AG09309 (cell line): ENCODE results near the gene CBLIF.
"Not testable (repeated sequence)": the region's sequence is repeated elsewhere in the genome, so short reads cannot be mapped to it uniquely, and the experiment has no call there.

Source experiments
- DNase-seq: peaks from one replicate; pipeline ENCODE4 v3.0.0-alpha.2; 2010; ENCODE audit warnings: low read depth
- H3K4me3 ChIP-seq: 2 replicates; pipeline ENCODE4 v1.5.1; 2011; ENCODE audit warnings: mild to moderate bottlenecking, low read depth, low read length, moderate library complexity; ENCODE audit not compliant: control insufficient read depth
- CTCF ChIP-seq: IDR thresholded peaks from 2 replicates; pipeline ENCODE4 v1.5.1; 2011; ENCODE audit warnings: mild to moderate bottlenecking, low read depth, low read length, inconsistent platforms; ENCODE audit not compliant: insufficient read depth, control insufficient read depth; ENCODE audit errors: missing control alignments

CBLIF gene

DNA sequence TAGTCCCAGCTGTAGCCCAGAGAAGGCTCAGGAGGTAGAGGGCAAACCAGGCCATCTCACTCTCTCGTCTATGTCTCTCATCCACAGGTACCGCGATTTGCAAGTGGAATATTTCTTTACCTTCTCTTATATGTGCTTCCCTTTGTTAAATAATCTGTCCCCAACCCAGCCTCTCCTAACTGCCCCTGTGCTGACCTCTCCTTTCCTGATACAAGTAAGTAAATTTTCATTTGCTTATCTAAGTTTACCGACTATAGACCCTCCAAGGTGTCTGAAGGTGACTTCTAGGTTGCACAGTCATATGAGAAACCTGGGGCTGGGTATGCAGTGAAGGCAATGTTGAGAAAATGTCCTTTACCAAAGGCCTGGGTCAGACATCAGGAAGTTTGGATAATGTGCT, at the start of gene CBLIF:
TSS of gene CBLIF (minus strand) at position 101 of the 400 bp plus-strand sequence. CDS start at position 55, 46 bp downstream.
- no peak for DNase-seq
- TF ChIP-seq CTCF = no peak
- H3K4me3 ChIP-seq = no peak within 1 kb of the TSS

- no peak for DNase-seq
- no peak for TF ChIP-seq CTCF
- H3K4me3 ChIP-seq = no peak overlapping the region
Measured at GRCh38 chr11:59894616-59895015, 49.3 kb upstream of the CBLIF start.

DNA sequence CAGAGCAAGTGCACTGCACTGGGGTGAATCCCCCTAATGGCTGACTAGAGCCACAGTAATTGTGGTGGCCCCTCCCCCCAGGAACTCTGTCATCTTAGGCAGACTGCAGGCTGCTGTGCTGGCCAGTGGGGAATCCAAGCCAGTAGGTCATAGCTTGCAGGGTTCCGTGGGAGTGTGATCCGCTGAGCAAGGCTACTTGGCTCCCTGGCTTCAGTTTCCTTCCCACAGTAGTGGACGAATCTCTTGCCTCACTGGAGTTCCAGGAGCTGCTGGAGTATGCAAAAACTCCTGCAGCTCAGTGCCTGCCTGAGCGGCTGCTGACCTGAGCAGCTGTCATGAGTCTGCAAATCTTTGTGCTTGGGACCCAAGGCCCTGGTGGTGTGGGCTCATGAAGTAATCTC, 46.5 kb upstream of the CBLIF start:
- no peak for DNase-seq
- H3K4me3 ChIP-seq = no peak overlapping the region
- TF ChIP-seq CTCF = no peak

DNA sequence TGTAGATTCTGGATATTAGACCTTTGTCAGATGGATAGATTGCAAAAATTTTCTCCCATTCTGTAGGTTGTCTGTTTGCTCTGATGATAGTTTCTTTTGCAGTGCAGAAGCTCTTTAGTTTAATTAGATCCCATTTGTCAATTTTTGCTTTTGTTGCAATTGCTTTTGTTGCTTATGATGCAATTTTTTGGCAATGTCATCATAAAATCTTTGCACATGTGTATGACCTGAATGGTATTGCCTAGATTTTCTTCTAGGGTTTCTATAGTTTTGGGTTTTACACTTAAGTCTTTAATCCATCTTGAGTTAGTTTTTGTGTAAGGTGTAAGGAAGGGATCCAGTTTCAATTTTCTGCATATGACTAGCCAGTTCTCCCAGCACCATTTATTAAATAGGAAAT, 41.9 kb upstream of the CBLIF start:
- DNase-seq = not testable (repeated sequence)

DNA sequence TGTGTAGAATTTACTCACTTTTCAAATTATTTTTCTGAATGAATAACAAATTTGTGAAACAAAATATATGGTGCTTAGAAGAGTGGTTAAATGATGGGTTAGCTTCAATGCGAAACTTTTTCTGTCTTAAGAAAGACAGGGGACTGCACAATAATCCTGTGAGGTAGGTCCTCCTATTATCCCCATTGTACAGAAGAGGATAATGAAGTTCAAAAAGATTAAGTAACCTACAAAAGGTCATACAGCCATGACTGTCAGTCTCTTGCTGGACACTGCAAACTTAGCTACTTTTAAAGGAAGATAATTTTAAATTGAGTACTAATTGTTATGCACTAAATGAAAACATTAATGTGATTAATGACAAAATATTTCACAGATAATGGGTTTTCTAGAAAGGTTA, 38.3 kb upstream of the CBLIF start:
- no peak for DNase-seq
- no peak overlapping the region for H3K4me3 ChIP-seq
- no peak for TF ChIP-seq CTCF

More for the DNA sequence above, 41.9 kb upstream of the CBLIF start:
- not testable (repeated sequence) for H3K4me3 ChIP-seq

GRCh38 chr11:59879567-59879966, 34.3 kb upstream of the CBLIF start:
- no peak for DNase-seq
- H3K4me3 ChIP-seq = no peak overlapping the region
- no peak for TF ChIP-seq CTCF

DNA sequence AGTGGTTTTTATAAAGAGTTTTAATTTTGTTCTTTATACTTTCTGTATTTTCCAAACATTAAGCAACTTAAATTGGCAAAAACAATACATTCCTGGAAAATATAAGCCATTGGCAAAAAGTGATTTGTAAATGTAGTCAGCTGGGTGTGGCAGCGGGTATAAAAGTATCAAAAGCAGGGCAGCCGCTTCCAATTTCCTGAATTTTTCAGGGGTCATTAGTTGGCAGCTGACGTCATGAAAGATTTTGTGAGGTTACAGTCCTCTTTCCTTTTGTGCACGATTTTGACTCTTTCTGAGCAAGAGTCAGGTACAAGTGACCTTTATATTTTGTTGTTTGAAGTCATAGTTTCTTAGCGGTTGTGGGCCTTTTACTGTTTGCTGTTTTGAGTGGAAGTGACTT, 33.3 kb upstream of the CBLIF start, which contains the start of gene OOSP3:
TSS of gene OOSP3 (plus strand) at position 208 of the 400 bp plus-strand sequence. CDS start at position 235, 27 bp downstream.
- no peak for DNase-seq
- TF ChIP-seq CTCF = no peak
- H3K4me3 ChIP-seq = no peak within 1 kb of the TSS
